ENCODE results near the gene BCDIN3D. TPM values are rescaled to one million over a fixed set of nuclear protein-coding genes. Genes with fewer than 3 reads are reported as not detected.
"Not testable (repeated sequence)": the region's sequence is repeated elsewhere in the genome, so short reads cannot be mapped to it uniquely, and the experiment has no call there.

Gene BCDIN3D
- total RNA-seq, 1 donor = 5.4 TPM

GRCh38 chr12:49880756-49881414 lies 38.0 kb upstream of the BCDIN3D start:
- H3K4me3 ChIP-seq (ENCODE audit: insufficient read depth, low read length) = no peak overlapping the region
- no peak for DNase-seq (ENCODE audit: insufficient read length, low spot score, missing footprints)
- H3K79me2 ChIP-seq (ENCODE audit: insufficient read depth, low read length) = no peaks in the 10 kb centered on the region
- H3K9me3 ChIP-seq (ENCODE audit: low read depth, low read length) = no peaks in the 10 kb centered on the region
- no peaks in the 10 kb centered on the region for H4K20me1 ChIP-seq (ENCODE audit: insufficient read depth, low read length)
- H3K4me1 ChIP-seq (ENCODE audit: insufficient read depth, low read length) = no peaks in the 10 kb centered on the region
- peaks cover 9% of the 10 kb centered on the region for H3K27me3 ChIP-seq (ENCODE audit: insufficient read depth, low read length)
- TF ChIP-seq CTCF (IDR thresholded peaks at IDR 0.05; ENCODE audit: extremely low read depth, low read depth, low read length) = no peak
- H3K36me3 ChIP-seq (ENCODE audit: insufficient read depth, low read length) = no peaks in the 10 kb centered on the region
- H3K4me2 ChIP-seq (ENCODE audit: insufficient read depth, low read length) = no peak overlapping the region
- no peak overlapping the region for H3K27ac ChIP-seq (ENCODE audit: low read depth, low read length)
- no peak overlapping the region for H2AFZ ChIP-seq (ENCODE audit: low read length)

DNA sequence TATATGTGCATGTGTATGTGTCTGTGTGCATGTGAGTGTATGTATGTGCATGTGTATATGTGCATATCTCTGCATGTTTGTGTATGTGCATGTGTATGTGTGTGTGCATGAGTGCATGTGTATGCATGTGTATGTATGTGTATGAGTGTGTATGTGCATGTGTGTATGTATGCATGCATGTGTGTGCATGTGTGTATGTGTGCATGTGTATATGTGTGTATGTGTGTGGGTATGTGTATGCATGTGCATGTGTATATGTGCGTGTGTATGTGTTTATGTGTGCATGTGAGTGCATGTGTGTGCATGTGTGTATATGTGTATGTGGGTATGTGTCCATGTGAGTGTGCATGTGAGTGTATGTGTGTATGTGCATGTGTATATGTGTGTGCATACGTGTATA lies 36.2 kb upstream of the BCDIN3D start:
- H3K4me3 ChIP-seq (ENCODE audit: insufficient read depth, low read length); H3K9me3 ChIP-seq (ENCODE audit: low read depth, low read length); H2AFZ ChIP-seq (ENCODE audit: low read length); H3K27me3 ChIP-seq (ENCODE audit: insufficient read depth, low read length); H4K20me1 ChIP-seq (ENCODE audit: insufficient read depth, low read length); H3K4me2 ChIP-seq (ENCODE audit: insufficient read depth, low read length); H3K79me2 ChIP-seq (ENCODE audit: insufficient read depth, low read length); H3K27ac ChIP-seq (ENCODE audit: low read depth, low read length); DNase-seq (ENCODE audit: insufficient read length, low spot score, missing footprints); H3K36me3 ChIP-seq (ENCODE audit: insufficient read depth, low read length); H3K4me1 ChIP-seq (ENCODE audit: insufficient read depth, low read length): not testable (repeated sequence)

GRCh38 chr12:49878021-49878420 lies 35.1 kb upstream of the BCDIN3D start:
- Histone ChIP-seq H3K4me2 (ENCODE audit: insufficient read depth, low read length) (no peak overlapping the region), H2AFZ (ENCODE audit: low read length) (no peak overlapping the region), H3K9me3 (ENCODE audit: low read depth, low read length) (no peaks in the 10 kb centered on the region), H3K27me3 (ENCODE audit: insufficient read depth, low read length) (no peaks in the 10 kb centered on the region), H3K4me3 (ENCODE audit: insufficient read depth, low read length) (no peak overlapping the region), H3K4me1 (ENCODE audit: insufficient read depth, low read length) (peaks cover 6% of the 10 kb centered on the region), H3K79me2 (ENCODE audit: insufficient read depth, low read length) (no peaks in the 10 kb centered on the region), H3K36me3 (ENCODE audit: insufficient read depth, low read length) (no peaks in the 10 kb centered on the region), H4K20me1 (ENCODE audit: insufficient read depth, low read length) (no peaks in the 10 kb centered on the region), H3K27ac (ENCODE audit: low read depth, low read length) (no peak overlapping the region)
- DNase-seq (ENCODE audit: insufficient read length, low spot score, missing footprints) = no peak
- TF ChIP-seq CTCF (IDR thresholded peaks at IDR 0.05; ENCODE audit: extremely low read depth, low read depth, low read length) = no peak

DNA sequence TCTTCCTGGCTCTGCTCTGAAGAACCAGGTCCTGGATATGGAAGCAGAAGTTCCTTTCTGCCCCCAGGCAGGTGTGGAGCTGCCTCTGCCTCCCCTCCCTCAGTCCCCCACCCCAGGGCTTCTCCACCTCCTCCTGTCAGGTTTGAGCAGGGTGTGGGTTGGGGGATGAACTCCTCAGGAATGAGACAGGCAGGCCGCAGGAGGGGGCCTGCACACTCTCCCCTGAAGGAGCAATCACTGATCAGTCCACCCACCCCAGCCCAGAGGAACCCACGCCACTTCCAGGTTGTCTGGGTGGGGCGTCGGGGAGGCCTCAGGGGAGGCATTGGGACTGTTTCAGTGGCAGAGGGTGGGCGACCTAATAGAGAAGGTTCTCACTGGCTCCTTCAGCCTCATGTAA lies 34.2 kb upstream of the BCDIN3D start:
- DNase-seq (ENCODE audit: insufficient read length, low spot score, missing footprints) = no peak
- Histone ChIP-seq H3K4me3 (ENCODE audit: insufficient read depth, low read length) (no peak overlapping the region), H3K9me3 (ENCODE audit: low read depth, low read length) (no peaks in the 10 kb centered on the region), H3K27ac (ENCODE audit: low read depth, low read length) (no peak overlapping the region), H3K4me1 (ENCODE audit: insufficient read depth, low read length) (peaks cover 10% of the 10 kb centered on the region), H3K79me2 (ENCODE audit: insufficient read depth, low read length) (no peaks in the 10 kb centered on the region), H3K27me3 (ENCODE audit: insufficient read depth, low read length) (no peaks in the 10 kb centered on the region), H2AFZ (ENCODE audit: low read length) (no peak overlapping the region), H3K36me3 (ENCODE audit: insufficient read depth, low read length) (no peaks in the 10 kb centered on the region), H3K4me2 (ENCODE audit: insufficient read depth, low read length) (no peak overlapping the region), H4K20me1 (ENCODE audit: insufficient read depth, low read length) (no peaks in the 10 kb centered on the region)
- TF ChIP-seq CTCF (IDR thresholded peaks at IDR 0.05; ENCODE audit: extremely low read depth, low read depth, low read length) = no peak
